Body of pancreas (tissue), 4 donors: ENCODE results near the gene PSMC3. TPM values are rescaled to one million over a fixed set of nuclear protein-coding genes. Genes with fewer than 3 reads are reported as not detected.

Experiments
- ATAC-seq: fragments of 150-250 bp; one replicate; pipeline ENCODE4 v1.9.1; 2016
- DNase-seq, 4 donors: peaks; one replicate each; pipeline ENCODE4 v3.0.0-alpha.2; 2019
- H3K27ac ChIP-seq, 4 donors: fragments of 200-600 bp; sonication (generic); 1 replicate in 3 of 4; 2 replicates in 1 of 4; pipeline versions ENCODE4 v1.5.1 to v1.6.1; 2016 to 2019; ENCODE audit warnings: mild to moderate bottlenecking in 1 of 4, mixed read lengths in 1 of 4, moderate library complexity in 1 of 4
- H3K27me3 ChIP-seq, 2 donors: fragments of 200-600 bp; sonication (generic); one replicate each; pipeline ENCODE4 v1.6.0; 2016; ENCODE audit warnings: mild to moderate bottlenecking in 1 of 2
- H3K36me3 ChIP-seq, 2 donors: fragments of 200-600 bp; sonication (generic); replicated peaks in 1 of 2; 2 replicates each; pipeline ENCODE4 v1.5.1; 2016; ENCODE audit warnings: low read depth in 2 of 2; ENCODE audit not compliant: insufficient read depth in 1 of 2
- H3K4me1 ChIP-seq: fragments of 200-600 bp; sonication (generic); one replicate; pipeline ENCODE4 v1.6.0; 2016
- H3K4me3 ChIP-seq, 2 donors: fragments of 200-600 bp; sonication (generic); 1 replicate in 1 of 2; 2 replicates in 1 of 2; pipeline ENCODE4 v1.5.1; 2016 to 2019
- H3K9me3 ChIP-seq, 3 donors: fragments of 200-600 bp; sonication (generic); 1 replicate in 2 of 3; 2 replicates in 1 of 3; pipeline ENCODE4 v1.5.1; 2016
- POLR2A ChIP-seq, 3 donors: fragments of 450-650 bp; IDR thresholded peaks; one replicate each; pipeline ENCODE4 v1.6.1; 2016; ENCODE audit warnings: antibody characterized with exemption in 3 of 3, mild to moderate bottlenecking in 2 of 3
- WGBS, 2 donors: methylation state at CpG; one replicate each; pipeline ENCODE4 v1.1.5; 2017; 5-methylcytosine and 5-hydroxymethylcytosine counted together
- intact Hi-C: fragments of 100-400 bp; cut with DNase I; formaldehyde crosslinking; loops from one replicate; pipeline ENCODE4 v1.15.1; 2023
- microRNA-seq, 2 donors: library from miRNA; unstranded; fragments of <30 nt; microRNA quantifications; one replicate each; pipeline ENCODE4, GENCODE V29; 2016; ENCODE audit warnings: borderline number of aligned reads in 2 of 2, borderline replicate concordance in 2 of 2
- small RNA-seq: library from RNA; depleted of rRNA; stranded (forward); fragments of <200 nt; gene quantifications from one replicate; pipeline ENCODE3, GENCODE V24; 2016
- total RNA-seq, 2 donors: library from RNA; depleted of rRNA; stranded (reverse); fragments of >200 nt; gene quantifications; one replicate each; pipeline ENCODE4 v1.1.0, GENCODE V29; 2016
- TF ChIP-seq, protein P1 (sequence below), 7 experiments: fragments of 450-650 bp in 4 of 7; fragments of 200-600 bp in 3 of 7; sonication (generic) in 3 of 7; IDR thresholded peaks; one replicate each; pipeline ENCODE4 v1.5.1; 2016 to 2019; ENCODE audit warnings: antibody characterized with exemption in 7 of 7

PSMC3 gene
- total RNA-seq, 2 donors from 2014 or later = 43.8 to 62.8 TPM

DNA sequence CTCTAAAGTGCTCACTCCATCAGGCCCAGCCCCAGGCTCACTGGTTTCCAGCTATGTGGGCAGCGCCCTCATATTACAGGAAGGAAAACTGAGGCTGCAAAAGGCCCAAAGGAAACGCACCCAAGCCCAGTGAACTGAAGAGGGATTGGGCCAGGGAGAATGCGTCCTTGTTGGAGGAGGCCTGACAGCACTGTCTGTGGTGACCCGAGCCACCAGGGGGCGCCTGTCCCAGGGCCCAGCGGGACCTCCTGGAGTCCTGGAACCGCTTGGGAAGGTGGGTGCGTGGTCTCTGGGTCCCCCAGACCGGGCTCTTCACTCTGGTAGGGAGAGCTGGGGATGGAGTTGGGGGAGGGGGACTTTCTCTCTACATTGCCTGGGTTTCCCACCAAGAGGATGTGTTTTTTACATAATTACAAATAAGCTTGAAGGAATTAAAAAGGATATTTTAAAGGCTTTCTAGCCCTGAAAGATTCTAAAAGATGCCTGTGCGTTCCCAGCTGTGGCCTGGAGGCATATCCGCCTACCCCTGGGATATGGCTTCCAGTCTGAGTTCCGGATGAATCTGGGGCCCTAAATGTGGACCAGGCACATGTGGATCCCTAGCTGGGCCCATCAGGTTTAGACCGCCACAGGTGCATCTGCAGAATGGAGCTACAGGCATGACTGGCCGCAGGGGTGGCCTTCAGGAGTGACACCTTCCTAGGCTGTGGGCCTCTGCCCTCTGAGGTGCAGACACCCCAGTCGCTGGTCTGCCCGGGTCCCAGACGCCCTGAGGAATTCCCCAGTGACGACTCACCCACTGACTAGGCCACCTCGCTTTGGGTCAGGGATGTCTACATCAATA lies 52.1 kb downstream of the PSMC3 start:
- ATAC-seq (peak; percentile 89), DNase-seq (peak; percentile 81 to 89 (median 83))
- no peak overlapping the region for H3K4me3 ChIP-seq
- no peaks in the 10 kb centered on the region for H3K9me3 ChIP-seq
- no peaks in the 10 kb centered on the region for H3K36me3 ChIP-seq
- no peak overlapping the region for H3K27ac ChIP-seq
- TF ChIP-seq, protein P1, sequence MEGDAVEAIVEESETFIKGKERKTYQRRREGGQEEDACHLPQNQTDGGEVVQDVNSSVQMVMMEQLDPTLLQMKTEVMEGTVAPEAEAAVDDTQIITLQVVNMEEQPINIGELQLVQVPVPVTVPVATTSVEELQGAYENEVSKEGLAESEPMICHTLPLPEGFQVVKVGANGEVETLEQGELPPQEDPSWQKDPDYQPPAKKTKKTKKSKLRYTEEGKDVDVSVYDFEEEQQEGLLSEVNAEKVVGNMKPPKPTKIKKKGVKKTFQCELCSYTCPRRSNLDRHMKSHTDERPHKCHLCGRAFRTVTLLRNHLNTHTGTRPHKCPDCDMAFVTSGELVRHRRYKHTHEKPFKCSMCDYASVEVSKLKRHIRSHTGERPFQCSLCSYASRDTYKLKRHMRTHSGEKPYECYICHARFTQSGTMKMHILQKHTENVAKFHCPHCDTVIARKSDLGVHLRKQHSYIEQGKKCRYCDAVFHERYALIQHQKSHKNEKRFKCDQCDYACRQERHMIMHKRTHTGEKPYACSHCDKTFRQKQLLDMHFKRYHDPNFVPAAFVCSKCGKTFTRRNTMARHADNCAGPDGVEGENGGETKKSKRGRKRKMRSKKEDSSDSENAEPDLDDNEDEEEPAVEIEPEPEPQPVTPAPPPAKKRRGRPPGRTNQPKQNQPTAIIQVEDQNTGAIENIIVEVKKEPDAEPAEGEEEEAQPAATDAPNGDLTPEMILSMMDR (IDR thresholded peaks at IDR 0.05) = peak; percentile 87 to 91 (median 88)
- TF ChIP-seq POLR2A (IDR thresholded peaks at IDR 0.05) = no peak
- H3K4me1 ChIP-seq = no peaks in the 10 kb centered on the region
- H3K27me3 ChIP-seq = no peaks in the 10 kb centered on the region
- intact Hi-C loops = no loop called here
- WGBS, 2 donors = 42 to 46% methylated on average over 7 to 19 of the region's 19 CpGs

DNA sequence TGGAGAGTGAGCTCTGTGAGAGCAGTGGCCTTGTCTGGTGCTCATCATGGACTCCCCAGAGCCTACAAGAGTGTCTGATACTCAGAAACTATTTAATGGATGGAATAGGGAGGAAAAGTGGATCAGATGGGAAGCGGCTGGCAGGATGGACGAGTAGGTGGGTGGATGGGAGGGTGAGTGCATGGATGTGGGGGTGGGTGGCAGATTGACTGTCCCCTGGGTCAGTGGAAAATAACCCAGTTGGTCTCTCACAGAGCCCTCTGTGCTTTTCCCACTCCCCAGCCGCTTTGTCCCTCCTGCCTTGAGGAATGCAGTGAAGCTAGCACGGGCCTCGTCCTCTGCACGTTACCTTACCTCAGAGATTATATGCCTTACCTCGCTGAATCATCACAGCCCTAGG lies 53.8 kb downstream of the PSMC3 start:
- WGBS, 2 donors = 65 to 69% methylated on average over 7 of the region's 7 CpGs
- TF ChIP-seq, protein P1 (IDR thresholded peaks at IDR 0.05) = no peak
- TF ChIP-seq POLR2A (IDR thresholded peaks at IDR 0.05) = no peak

DNA sequence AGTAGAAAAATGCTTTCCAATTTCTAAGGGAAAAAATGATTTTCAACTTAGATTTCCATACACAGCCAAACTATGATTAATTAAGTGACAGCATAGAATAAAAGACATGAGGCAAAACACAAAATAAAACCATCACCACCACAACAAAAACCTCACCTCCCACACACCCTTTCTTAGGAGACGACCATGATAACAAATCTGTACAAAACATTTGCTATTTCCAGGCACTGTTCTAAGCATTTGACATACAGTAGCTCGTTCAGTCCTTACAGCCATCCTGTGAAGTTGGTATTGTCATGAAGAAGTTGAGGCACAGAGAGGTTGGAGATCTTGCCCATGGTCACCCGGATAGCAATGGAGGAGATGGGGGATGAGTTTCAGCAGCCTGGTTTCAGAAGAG lies 56.6 kb downstream of the PSMC3 start:
- H3K4me3 ChIP-seq = no peak overlapping the region
- 38 to 39% methylated on average over 3 of the region's 3 CpGs for WGBS, 2 donors
- no peaks in the 10 kb centered on the region for H3K4me1 ChIP-seq
- no peaks in the 10 kb centered on the region for H3K27me3 ChIP-seq
- TF ChIP-seq, protein P1 (IDR thresholded peaks at IDR 0.05) = no peak
- TF ChIP-seq POLR2A (IDR thresholded peaks at IDR 0.05) = no peak
- H3K27ac ChIP-seq = no peak overlapping the region
- no peak for DNase-seq
- no peaks in the 10 kb centered on the region for H3K36me3 ChIP-seq
- intact Hi-C loops = no loop called here
- no peak for ATAC-seq
- no peaks in the 10 kb centered on the region for H3K9me3 ChIP-seq

More for the DNA sequence above, 53.8 kb downstream of the PSMC3 start:
- Histone ChIP-seq H3K27me3 (no peaks in the 10 kb centered on the region), H3K27ac (no peak overlapping the region), H3K9me3 (no peaks in the 10 kb centered on the region), H3K36me3 (no peaks in the 10 kb centered on the region), H3K4me3 (no peak overlapping the region), H3K4me1 (no peaks in the 10 kb centered on the region)
- no peak for ATAC-seq
- intact Hi-C loops = no loop called here
- no peak for DNase-seq

Small RNA genes lying within 50 kb of the gene (microRNA-seq; reads per million reads assigned to microRNA genes)
- gene MIR4487 = 0 reads per million in 2 donors

Small RNA genes lying within 50 kb of the gene (small RNA-seq; reads per million reads assigned to genes)
- gene MIR4487 = not detected

Other genes with a start within 250 kb of the PSMC3 start
- gene ARFGAP2, start 249.6 kb downstream of the PSMC3 start, total RNA-seq = 100 to 1,000 TPM; 143 to 212 TPM
- 10 to 100 TPM; 30.7 to 56.0 TPM for gene PACSIN3, start 240.0 kb downstream of the PSMC3 start, total RNA-seq
- 10 to 100 TPM; 10.9 to 33.2 TPM for gene DDB2, start 211.5 kb downstream of the PSMC3 start, total RNA-seq
- gene ACP2, start 177.6 kb downstream of the PSMC3 start, total RNA-seq = 10 to 100 TPM; 31.6 to 43.1 TPM
- 10 to 100 TPM; 17.9 to 33.9 TPM for gene NR1H3, start 168.4 kb downstream of the PSMC3 start, total RNA-seq
- 10 to 100 TPM; 22.8 to 41.2 TPM for gene MADD, start 156.3 kb downstream of the PSMC3 start, total RNA-seq
- gene MYBPC3, start 73.7 kb downstream of the PSMC3 start, total RNA-seq = not detected
- 10 to 100 TPM in 1 of 2 donors, 1 to 10 TPM in 1; 7.5 to 10.9 TPM for gene SPI1, start 47.9 kb downstream of the PSMC3 start, total RNA-seq
- gene SLC39A13, start 17.8 kb downstream of the PSMC3 start, total RNA-seq = 10 to 100 TPM; 54.7 TPM
- gene RAPSN, start 22.7 kb upstream of the PSMC3 start, total RNA-seq = not detected
- gene CELF1, start 126.7 kb upstream of the PSMC3 start, total RNA-seq = 10 to 100 TPM; 56.0 to 86.0 TPM
- gene PTPMT1, start 139.2 kb upstream of the PSMC3 start, total RNA-seq = 10 to 100 TPM; 52.4 TPM
- 1 to 10 TPM; 3.6 to 6.7 TPM for gene KBTBD4, start 152.5 kb upstream of the PSMC3 start, total RNA-seq
- gene NDUFS3, start 152.6 kb upstream of the PSMC3 start, total RNA-seq = 10 to 100 TPM; 27.2 to 28.7 TPM
- gene FAM180B, start 160.2 kb upstream of the PSMC3 start, total RNA-seq = under 1 TPM in 1 of 2 donors, not detected in 1; 0.66 TPM
- 1 to 10 TPM in 1 of 2 donors, under 1 TPM in 1; 0.33 to 1.8 TPM for gene C1QTNF4, start 168.0 kb upstream of the PSMC3 start, total RNA-seq
- gene MTCH2, start 216.1 kb upstream of the PSMC3 start, total RNA-seq = 10 to 100 TPM; 15.5 to 21.0 TPM